ENCODE data around the gene CAST. TPM values are rescaled to one million over a fixed set of nuclear protein-coding genes. Genes with fewer than 3 reads are reported as not detected.
A peak's percentile ranks its signal among the peaks of the same experiment; 100 is the strongest.
"Not testable (repeated sequence)": the region's sequence is repeated elsewhere in the genome, so short reads cannot be mapped to it uniquely, and the experiment has no call there.

Gene CAST
- total RNA-seq: 100 to 1,000 TPM; 422 to 589 TPM
- long read RNA-seq, full-length matches to known transcripts: 86 of 268 reads
- long read RNA-seq, partial matches to known transcripts: 63 of 268 reads
- long read RNA-seq, other reads (novel, unspliced or antisense): 119 of 268 reads

GRCh38 chr5:96661855-96662724 lies at the start of gene CAST:
Gene CAST, plus strand, starts transcription at chr5:96662376. Its CDS starts 47 bp downstream, at chr5:96662423.
- DNase-seq: peak; percentile 95
- intact Hi-C loops (cut with DNase I): loop anchor here in 1 of 2 donors (10.0 kb wide), 1 partner anchor 83 kb away; no protein-coding TSS in a partner anchor

DNA sequence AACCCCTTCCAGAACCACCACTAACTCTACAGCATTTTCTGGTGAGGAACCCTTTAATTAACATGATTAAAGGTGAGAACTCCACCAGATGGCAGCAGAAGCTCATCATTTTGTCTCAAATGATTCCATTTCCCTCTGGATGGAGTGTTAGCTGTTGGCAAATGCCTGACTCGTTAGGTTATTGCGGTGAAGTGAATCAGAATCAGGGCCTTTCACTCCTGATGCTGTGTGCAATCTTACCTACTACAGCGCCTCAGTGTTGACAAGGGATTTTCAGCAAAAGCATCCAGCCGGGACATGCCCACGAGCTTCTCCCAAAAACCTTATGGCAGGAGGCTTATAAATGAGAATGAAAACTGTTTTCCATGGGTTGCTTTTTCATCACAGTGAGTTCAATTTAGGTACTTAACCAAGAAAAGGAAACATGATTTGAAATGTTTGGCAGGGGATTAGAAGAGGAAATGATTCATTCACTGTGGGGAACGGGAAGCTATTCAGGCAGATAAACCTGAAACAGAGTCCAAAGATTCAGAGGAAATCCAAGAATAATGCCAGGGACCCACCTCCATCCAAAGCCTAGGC lies 48.0 kb upstream of the CAST start:
- intact Hi-C loops (cut with DNase I): loop anchor here (2.0 to 10.0 kb wide), 5 partner anchors 71 to 541 kb away; no protein-coding TSS in a partner anchor
- ATAC-seq (peak; percentile 87 to 93), DNase-seq (peak; percentile 44)

More at GRCh38 chr5:96661855-96662724, at the start of gene CAST:
- peak; percentile 87 to 91 for ATAC-seq

DNA sequence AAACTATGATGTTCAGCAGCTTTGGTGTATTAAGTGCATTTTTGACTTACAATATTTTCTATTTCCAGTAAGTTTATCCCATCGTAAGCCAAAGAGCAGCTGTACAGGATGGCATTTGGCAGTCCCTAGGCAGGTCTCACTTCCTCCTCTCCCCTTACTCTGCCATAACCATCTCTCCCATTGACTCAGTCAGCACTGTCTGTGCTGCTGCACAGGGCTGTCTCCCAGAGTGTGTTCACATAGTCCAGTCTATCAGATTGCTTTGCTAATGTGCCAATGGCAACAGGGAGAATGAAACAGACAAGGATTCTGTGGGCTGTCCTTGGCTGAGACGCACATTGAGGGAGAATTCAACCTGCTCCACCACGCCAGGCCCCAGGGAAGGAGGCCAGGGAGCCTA lies 47.0 kb upstream of the CAST start:
- DNase-seq: peak; percentile 25
- intact Hi-C loops (cut with DNase I): loop anchor here (2.0 to 10.0 kb wide), 6 partner anchors 42 to 540 kb away; no protein-coding TSS in a partner anchor
- ATAC-seq: peak; percentile 21 to 74

- intact Hi-C loops (cut with DNase I): loop anchor here (5.0 to 10.0 kb wide), 5 partner anchors 40 to 538 kb away; no protein-coding TSS in a partner anchor
- no peak for DNase-seq
- no peak for ATAC-seq
These were observed 45.4 kb upstream of the CAST start for GRCh38 chr5:96616801-96617200.

DNA sequence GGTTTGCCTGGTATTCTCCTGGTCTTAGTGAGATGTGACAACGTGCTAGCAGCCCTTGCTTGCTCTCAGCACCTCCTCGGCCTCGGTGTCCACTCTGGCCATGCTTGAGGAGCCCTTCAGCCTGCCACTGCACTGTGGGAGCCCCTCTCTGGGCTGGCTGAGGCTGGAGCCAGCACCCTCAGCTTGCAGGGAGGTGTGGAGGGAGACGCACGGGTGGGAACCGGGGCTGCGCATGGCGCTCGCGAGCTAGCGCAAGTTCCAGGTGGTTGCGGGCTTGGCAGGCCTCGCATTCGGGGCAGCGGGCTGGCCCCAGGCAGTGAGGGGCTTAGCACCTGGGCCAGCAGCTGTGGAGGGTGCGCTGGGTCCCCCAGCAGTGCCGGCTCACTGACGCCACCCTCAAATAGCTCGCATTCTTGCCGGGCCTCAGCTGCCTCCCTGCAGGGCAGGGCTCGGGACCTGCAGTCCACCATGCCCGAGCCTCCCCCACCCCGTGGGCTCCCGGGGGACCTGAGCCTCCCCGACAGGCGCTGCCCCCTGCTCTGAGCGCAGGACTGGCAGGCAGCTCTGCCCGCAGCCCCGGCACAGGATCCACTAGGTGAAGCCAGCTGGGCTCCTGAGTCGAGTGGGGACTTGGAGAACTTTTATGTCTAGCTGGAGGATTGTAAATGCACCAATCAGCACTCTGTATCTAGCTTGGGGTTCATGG lies 43.7 kb upstream of the CAST start:
- intact Hi-C loops (cut with DNase I): loop anchor here (5.0 to 10.0 kb wide), 5 partner anchors 39 to 536 kb away; no protein-coding TSS in a partner anchor
- DNase-seq, ATAC-seq: not testable (repeated sequence)

- DNase-seq (no peak), ATAC-seq (peak in 1 of 2 donors; percentile 72)
- intact Hi-C loops (cut with DNase I): loop anchor here (5.0 to 10.0 kb wide), 5 partner anchors 37 to 535 kb away; no protein-coding TSS in a partner anchor
These were observed 42.2 kb upstream of the CAST start for GRCh38 chr5:96619946-96620345.

DNA sequence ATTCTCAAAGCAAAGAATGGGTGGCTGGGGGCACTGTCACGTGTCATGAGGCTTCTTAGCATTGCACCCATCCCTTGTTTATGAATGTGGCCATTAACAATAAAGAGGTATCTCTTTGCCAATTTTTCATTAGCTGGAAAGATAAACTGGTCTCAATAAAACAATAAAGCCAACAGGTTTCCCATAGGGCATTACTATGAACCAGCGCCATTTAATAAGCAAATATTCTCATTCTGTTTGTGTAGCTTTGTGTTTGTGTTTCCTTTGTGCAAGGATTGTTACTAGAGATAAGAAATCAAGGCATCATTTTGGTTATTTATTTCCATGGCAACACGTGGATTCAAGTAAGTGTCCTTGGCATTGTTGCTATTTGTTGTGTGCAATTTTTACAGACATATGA lies 37.6 kb upstream of the CAST start:
- DNase-seq: no peak
- intact Hi-C loops (cut with DNase I): no loop called here
- no peak for ATAC-seq

DNA sequence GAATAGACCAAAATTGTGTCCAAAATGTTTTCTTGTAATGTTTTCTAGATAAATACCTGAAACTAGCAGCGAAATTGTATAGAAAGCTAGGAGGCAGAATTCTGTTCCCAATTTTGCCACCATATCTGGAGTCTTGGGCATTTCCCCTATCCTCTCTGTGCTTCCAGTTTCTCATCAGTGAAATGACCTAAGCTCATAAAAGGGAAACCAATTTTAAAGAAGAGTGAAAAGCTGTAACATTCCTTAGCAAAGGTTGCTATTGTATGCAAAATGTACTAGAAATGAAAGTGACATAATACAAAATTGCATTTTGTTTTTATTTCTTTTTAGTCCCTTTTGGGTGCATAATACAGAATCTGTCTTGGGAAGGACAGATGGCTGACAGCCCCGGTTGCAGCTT lies 36.8 kb upstream of the CAST start:
- intact Hi-C loops (cut with DNase I): no loop called here
- DNase-seq (no peak), ATAC-seq (no peak)

DNA sequence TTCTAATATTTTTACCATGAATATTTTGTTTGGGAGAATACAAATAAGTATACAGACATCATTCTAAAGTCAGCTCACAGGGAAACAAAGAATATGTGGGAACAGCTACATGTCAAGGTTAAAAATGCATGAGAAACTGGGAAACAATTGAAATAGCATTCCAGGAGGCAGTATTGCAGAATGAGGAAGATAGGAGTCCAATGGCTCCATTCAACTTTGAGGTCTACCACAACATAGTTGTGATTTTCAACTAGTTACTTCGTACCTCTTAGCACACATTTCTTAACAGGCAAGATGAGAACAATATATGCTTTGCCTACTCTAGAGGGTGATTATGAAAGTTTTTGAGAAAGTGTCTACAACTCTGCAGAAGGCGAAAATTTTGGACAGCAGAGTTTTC lies 35.2 kb upstream of the CAST start:
- intact Hi-C loops (cut with DNase I): no loop called here
- no peak for DNase-seq
- ATAC-seq: no peak

DNA sequence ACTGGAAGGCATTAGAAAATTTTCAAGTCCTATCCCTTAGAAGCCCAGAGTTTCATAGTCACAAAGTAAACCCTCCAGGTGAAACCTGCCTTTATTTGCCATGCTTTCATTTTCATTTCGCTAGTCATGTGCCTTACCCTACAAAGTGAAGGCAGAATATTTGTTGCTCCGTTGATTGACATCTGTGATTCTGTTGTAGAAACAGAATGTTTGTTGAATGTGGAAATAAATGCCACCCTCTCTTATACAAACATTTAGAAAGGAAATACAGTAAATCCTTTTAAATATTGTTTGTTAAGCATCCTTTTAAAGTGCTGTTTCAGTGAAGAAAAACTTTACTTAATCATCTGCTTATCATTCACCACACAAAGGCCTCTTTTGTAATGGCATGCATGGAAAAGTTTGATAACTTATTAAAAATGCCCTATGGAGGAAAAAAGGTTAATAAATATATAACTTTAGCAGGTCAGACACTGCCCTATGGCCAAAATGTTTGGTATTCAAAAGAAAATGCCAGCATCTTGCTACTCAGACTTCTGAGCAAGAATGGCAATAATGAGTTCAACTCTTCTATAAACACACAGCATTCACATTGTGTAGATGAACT lies 34.3 kb upstream of the CAST start:
- intact Hi-C loops (cut with DNase I): no loop called here
- ATAC-seq (no peak), DNase-seq (no peak)

DNA sequence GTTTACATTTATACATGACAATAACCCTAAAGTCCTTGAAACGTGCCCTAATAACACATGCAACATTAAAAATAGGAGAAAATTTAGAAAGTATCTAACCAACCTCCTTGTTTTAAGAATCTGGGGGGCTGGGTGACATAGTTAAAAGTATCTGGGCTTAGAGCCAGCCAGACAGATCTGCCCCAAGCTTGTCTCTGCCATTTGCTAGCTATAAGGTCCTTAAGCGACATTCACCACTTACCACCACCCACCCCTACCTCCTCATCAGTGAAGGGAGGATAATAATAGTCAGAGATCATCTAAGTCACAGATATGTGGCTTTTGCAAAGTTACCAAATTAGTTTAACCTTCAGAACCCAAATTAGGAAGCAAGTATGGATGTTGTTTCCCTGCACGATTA lies 33.8 kb upstream of the CAST start:
- no peak for ATAC-seq
- intact Hi-C loops (cut with DNase I): no loop called here

DNA sequence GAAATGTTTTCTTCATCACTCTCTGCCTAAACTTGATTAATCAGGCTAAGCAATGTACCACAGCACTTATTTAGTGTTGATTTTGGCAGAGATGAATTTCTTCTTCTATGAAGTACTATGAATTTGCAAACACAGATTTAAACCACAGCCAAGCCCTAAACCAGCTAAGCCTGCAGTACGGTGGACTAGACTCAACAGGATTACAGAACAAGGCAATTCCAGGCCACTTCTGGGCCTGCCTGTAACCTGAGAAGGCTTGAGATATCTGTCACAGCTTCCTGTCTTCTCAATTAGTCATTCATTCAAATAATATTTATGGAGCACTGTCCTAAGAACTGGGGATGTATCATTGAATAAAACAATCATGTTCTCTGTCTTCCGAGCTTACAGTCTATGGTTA lies 32.4 kb upstream of the CAST start:
- DNase-seq: no peak
- ATAC-seq: peak; percentile 86 to 95
- intact Hi-C loops (cut with DNase I): no loop called here

More for the DNA sequence above, 33.8 kb upstream of the CAST start:
- no peak for DNase-seq

DNA sequence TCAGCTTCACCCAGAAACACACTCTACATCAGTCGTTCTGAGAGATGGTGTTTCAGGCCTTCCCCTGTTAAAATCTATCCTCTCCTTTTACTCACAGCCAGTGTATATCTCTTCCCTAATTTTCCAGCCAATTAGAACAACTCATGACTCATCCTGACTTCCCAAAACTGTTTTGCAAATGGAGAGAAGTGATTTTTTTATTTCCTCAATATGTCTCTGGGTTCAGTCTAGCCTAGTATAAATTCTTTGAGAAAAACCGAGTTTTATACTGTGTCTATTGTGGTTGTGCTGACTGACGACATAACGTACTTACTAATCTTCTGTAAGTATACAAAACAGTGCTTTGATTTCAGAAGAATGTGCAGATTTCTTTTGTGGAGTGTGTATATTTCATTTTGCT lies 28.4 kb upstream of the CAST start:
- intact Hi-C loops (cut with DNase I): no loop called here
- peak in 1 of 2 donors; percentile 44 for ATAC-seq
- DNase-seq: no peak

- DNase-seq (no peak), ATAC-seq (no peak)
- intact Hi-C loops (cut with DNase I): no loop called here
These were observed 27.3 kb upstream of the CAST start for GRCh38 chr5:96634881-96635280.

GRCh38 chr5:96636046-96636445 lies 26.1 kb upstream of the CAST start:
- intact Hi-C loops (cut with DNase I): no loop called here
- ATAC-seq: no peak
- DNase-seq: no peak

DNA sequence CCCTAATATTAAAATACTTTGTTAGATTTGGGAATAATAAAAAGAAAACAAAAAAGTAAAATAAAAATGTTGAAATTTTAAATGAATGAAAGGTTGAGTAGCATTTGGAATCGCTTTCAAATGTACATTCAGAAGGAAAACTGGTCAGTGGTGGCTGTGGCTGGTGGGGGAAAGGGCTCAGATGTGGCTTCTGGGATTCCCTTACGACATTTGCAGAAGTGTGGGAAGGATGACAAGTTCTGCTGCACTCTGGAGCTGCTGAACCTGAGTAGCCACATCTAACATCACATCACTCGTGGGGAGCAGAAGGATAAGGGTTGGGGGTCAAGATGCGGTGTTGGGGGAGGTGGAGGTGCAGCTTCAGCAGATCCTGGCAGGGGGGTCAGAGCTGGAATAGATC lies 25.6 kb upstream of the CAST start:
- no peak for ATAC-seq
- DNase-seq: no peak
- intact Hi-C loops (cut with DNase I): no loop called here

GRCh38 chr5:96637196-96637595 lies 25.0 kb upstream of the CAST start:
- DNase-seq: no peak

GRCh38 chr5:96638561-96638960 lies 23.6 kb upstream of the CAST start:
- no peak for ATAC-seq

More at GRCh38 chr5:96637196-96637595, 25.0 kb upstream of the CAST start:
- ATAC-seq: no peak
- intact Hi-C loops (cut with DNase I): no loop called here

DNA sequence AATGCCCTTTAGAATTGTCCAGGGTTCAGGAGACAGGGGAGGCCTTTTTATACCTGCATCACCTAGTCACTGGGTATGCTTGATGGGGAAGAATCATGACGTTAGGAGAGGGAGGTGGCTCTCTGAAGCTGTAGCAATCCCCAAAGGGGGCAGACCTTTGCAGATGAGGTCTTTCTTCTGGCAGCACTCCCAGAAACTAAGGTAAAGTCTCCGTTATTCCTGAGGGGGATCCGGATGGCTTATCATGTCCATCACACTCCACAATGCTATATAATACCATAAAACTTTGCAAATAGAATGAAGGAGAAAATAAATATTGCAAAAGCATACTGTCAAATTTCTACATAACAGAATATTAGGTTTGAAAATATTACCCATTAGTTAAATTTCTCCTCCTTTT lies 21.5 kb upstream of the CAST start:
- no peak for ATAC-seq
- intact Hi-C loops (cut with DNase I): no loop called here
- DNase-seq: no peak

More at GRCh38 chr5:96638561-96638960, 23.6 kb upstream of the CAST start:
- no peak for DNase-seq
- intact Hi-C loops (cut with DNase I): no loop called here
